ENCODE results near the gene STATH. TPM values are rescaled to one million over a fixed set of nuclear protein-coding genes. Genes with fewer than 3 reads are reported as not detected.

Gene STATH
- total RNA-seq, 1 experiment from 2014 or later: not detected

DNA sequence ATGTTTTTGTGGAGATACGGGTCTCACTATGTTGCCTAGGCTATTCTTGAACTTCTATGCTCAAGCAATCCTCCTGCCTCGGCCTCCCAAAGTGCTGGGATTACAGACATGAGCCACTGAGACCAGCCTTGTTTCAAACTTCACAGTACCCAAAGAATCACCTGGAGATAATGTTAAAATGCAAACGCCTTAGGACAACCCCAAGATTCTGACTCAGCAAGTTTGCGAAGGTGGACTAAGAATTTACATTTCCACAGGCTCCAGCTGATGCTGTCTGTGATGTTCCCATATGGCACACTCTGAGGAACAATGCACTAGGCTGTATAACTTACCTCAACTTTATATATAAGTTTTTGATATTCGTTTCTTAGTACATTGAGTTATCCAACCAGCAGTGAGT lies 984 bp upstream of the STATH start:
- Histone ChIP-seq H3K9me3 (ENCODE audit: control insufficient read depth, low read depth, low read length) (no peaks in the 10 kb centered on the region), H3K27ac (ENCODE audit: insufficient read length, low read depth, low read length) (no peak overlapping the region), H3K4ac (ENCODE audit: low read depth, low read length) (no peak overlapping the region), H4K8ac (replicated peaks; ENCODE audit: insufficient read length, low read depth, low read length) (no peak overlapping the region), H3K9ac (ENCODE audit: extremely low read depth, insufficient read length, low read length) (no peak overlapping the region), H3K23me2 (ENCODE audit: insufficient read length, low read depth, low read length, poor library complexity, severe bottlenecking) (no peaks in the 10 kb centered on the region), H2BK5ac (ENCODE audit: insufficient read length, low read length) (no peak overlapping the region), H3K4me1 (ENCODE audit: insufficient read depth, low read length) (no peaks in the 10 kb centered on the region), H3K79me2 (ENCODE audit: insufficient read depth, low read length) (no peaks in the 10 kb centered on the region), H2BK15ac (ENCODE audit: low read depth, low read length) (no peak overlapping the region), H3T11ph (ENCODE audit: low read length) (no peak overlapping the region), H2AFZ (ENCODE audit: low read length) (no peak overlapping the region), H3K23ac (ENCODE audit: insufficient read length, low read depth, low read length) (no peak overlapping the region), H4K5ac (ENCODE audit: insufficient read length, low read depth, low read length) (no peak overlapping the region), H3K27me3 (ENCODE audit: insufficient read depth, low read length) (no peaks in the 10 kb centered on the region), H4K20me1 (ENCODE audit: control insufficient read depth, insufficient read depth, insufficient read length) (no peaks in the 10 kb centered on the region), H2BK20ac (ENCODE audit: low read depth, low read length, poor library complexity, severe bottlenecking) (no peak overlapping the region), H3K4me2 (ENCODE audit: insufficient read depth, insufficient read length, low read length) (no peak overlapping the region), H3K56ac (ENCODE audit: insufficient read length, low read depth, low read length) (no peak overlapping the region), H2AK5ac (ENCODE audit: insufficient read length, low read length) (no peak overlapping the region), H3K14ac (ENCODE audit: insufficient read depth, low read length) (no peak overlapping the region), H2BK12ac (ENCODE audit: insufficient read length, low read depth, low read length) (no peak overlapping the region), H2BK120ac (ENCODE audit: low read depth, low read length, poor library complexity, severe bottlenecking) (no peak overlapping the region), H4K91ac (ENCODE audit: insufficient read length, low read depth, low read length) (no peak overlapping the region), H3K79me1 (ENCODE audit: insufficient read depth, low read depth, low read length, poor library complexity, severe bottlenecking) (no peaks in the 10 kb centered on the region), H3K18ac (ENCODE audit: insufficient read length, low read depth, low read length) (no peak overlapping the region)
- Mint-ChIP-seq H3K4me3 (no peak overlapping the region), H3K4me1 (peaks cover 0 to 4% of the 10 kb centered on the region in 2 experiments; a peak in 1 of 4 replicates), H3K27ac (peak overlapping the region in 1 of 3 experiments; percentile 69; a peak in 1 of 7 replicates), H3K36me3 (ENCODE audit: insufficient read depth in 1 of 3, low read depth in 3 of 3) (no peaks in the 10 kb centered on the region), H3K27me3 (ENCODE audit: low read depth) (no peaks in the 10 kb centered on the region), H3K9me3 (no peaks in the 10 kb centered on the region)
- no CpG with 5 or more reads among the region's 5 CpGs for whole genome bisulfite sequencing (ENCODE audit: extremely low coverage, insufficient read length, low lambda C conversion rate)
- DNase-seq: no peak
- TF ChIP-seq, protein P1, sequence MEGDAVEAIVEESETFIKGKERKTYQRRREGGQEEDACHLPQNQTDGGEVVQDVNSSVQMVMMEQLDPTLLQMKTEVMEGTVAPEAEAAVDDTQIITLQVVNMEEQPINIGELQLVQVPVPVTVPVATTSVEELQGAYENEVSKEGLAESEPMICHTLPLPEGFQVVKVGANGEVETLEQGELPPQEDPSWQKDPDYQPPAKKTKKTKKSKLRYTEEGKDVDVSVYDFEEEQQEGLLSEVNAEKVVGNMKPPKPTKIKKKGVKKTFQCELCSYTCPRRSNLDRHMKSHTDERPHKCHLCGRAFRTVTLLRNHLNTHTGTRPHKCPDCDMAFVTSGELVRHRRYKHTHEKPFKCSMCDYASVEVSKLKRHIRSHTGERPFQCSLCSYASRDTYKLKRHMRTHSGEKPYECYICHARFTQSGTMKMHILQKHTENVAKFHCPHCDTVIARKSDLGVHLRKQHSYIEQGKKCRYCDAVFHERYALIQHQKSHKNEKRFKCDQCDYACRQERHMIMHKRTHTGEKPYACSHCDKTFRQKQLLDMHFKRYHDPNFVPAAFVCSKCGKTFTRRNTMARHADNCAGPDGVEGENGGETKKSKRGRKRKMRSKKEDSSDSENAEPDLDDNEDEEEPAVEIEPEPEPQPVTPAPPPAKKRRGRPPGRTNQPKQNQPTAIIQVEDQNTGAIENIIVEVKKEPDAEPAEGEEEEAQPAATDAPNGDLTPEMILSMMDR (conservative IDR thresholded peaks at IDR 0.05): no peak
